Kidney capillary endothelial cell (primary cell): ENCODE data around the gene HAT1.
"Not testable (repeated sequence)": the region's sequence is repeated elsewhere in the genome, so short reads cannot be mapped to it uniquely, and the experiment has no call there.

Source experiments
- DNase-seq: peaks from one replicate; pipeline ENCODE4 v3.0.0-alpha.2; 2018; ENCODE audit warnings: low spot score

Gene HAT1

DNA sequence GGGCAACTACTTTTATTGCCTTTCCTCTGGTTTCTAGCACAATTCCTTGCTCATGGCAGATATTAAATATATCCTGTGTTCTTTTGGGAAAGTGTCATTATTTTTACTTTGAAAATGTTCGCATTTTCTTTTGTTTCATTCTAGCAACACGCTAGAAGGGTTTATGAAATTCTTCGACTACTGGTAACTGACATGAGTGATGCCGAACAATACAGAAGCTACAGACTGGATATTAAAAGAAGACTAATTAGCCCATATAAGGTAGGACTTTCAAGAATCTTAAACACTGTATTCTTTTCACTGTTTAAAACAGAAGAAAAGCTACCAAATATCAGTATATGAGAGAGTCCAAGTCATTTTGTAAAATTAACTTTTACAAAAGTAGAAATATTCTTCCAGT, 56.8 kb downstream of the HAT1 start:
- DNase-seq = no peak

DNA sequence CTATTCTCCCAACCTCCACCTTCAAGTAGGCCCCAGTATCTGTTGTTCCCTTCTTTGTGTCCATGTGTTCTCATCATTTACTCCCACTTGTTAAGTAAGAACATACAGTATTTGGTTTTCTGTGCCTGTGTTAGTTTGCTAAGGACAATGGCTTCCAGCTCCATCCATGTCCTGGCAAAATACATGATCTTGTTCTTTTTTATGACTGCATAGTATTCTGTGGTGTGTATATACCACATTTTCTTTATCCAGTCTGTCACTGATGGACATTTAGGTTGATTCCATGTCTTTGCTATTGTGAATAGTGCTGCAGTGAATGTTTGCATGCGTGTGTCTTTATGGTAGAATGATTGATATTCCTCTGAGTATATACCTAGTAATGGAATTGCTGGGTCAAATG, 61.7 kb downstream of the HAT1 start:
- not testable (repeated sequence) for DNase-seq

DNA sequence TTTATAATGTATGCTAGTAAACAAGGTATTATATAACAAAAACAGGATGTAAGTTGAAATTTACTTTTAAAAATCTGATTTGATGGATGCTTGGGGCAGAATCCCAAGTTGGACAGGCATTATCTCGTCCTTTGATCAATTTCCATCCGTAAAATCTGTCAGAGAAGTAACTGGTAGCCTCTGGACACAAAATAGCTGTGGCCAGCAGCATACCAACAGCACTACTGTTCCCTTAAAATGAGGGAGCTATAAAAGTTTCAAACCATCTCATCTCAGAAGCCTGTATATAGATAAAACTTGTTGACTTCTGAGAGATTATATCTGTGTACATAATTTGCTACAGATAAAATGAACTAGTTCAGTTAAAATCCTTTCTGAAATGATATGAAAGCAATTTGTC, 62.8 kb downstream of the HAT1 start:
- DNase-seq = no peak

DNA sequence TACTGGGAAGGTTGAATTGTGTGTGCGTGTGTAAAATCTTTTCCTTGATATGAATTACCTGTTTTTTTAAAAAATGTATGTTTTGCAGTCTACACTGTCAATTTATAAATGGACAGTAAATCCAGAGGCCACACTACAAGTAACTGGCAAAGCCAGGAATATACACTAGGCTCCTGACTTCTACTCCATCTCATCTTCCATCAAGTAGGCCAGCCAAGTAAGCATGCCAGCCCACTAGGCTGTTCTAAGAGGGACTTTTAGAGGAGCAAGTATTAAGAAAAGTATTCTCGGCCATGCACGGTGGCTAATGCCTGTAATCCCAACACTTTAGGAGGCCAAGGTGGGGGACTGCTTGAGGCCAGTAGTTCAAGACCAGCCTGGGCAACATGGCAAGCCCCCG, 64.5 kb downstream of the HAT1 start:
- DNase-seq = no peak

DNA sequence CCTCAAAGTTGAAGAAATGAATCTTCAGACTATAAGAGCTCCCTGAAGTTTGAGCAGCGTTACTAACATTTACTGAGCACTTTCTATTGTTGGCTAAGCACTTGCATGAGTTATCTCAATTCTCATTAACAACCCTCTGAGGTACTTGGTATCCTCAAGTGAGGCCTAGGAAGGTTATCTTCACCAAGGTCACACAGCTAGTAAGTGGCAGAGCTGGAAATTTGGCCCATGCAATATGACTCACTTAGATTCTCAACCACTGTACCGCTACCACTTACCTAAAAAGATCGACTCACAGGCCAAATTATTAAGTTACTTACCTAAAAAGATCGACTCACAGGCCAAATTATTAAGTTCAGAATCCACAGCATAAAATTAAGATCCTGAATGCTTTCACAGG, 68.8 kb downstream of the HAT1 start:
- DNase-seq = no peak

DNA sequence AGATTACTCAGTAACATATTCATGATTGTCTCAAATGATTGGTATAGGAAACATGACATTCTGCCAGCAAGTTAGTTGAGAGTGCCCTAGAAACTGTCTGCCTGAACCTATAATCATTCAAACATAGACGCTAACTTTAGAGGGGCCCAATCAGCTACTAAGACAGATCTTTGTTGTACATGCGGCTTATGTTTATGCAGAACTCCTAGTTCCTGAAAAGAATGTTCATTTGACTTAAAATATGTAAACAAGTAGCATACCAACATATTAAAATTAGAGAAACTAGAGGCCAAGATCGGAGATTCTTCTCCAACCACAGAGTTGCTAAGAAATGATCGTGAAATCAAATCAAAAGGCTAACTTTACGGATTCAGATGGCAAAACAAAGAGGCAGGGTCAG, 73.3 kb downstream of the HAT1 start:
- no peak for DNase-seq

DNA sequence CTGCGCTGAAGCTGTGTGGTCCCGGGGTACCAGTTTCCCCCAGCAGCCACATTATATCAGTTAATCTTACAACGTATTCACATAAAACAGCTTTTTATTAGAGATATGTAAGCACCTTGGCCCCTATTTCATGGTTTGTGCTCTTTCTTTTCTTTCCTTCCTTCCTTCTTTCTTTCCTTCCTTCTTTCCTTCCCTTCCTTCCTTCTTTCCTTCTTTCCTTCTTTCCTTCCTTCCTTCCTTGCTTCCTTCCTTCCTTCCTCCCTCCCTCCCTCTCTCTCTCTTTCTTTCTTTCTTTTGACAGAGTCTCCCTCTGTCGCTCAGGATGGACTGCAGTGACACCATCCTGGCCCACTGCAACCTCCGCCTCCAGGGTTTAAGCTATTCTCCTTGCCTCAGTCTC, 73.8 kb downstream of the HAT1 start:
- DNase-seq = no peak

DNA sequence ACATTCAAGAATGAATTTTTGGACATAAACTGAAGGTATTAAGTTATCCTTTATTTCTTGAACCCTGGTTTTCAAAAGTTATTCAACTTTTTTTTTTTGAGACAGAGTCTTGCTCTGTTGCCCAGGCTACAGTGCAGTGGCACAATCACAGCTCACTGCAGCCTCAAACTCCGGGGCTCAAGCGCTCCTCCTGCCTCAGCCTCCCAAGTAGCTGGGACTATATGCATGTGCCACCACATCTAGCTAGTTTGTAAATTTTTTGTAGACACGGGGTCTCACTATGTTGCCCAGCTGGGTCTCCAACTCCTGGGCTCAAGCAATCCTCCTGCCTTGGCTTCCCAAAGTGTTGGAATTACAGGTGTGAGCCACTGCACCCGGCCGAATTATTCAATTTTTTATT, 74.8 kb downstream of the HAT1 start:
- DNase-seq = not testable (repeated sequence)

DNA sequence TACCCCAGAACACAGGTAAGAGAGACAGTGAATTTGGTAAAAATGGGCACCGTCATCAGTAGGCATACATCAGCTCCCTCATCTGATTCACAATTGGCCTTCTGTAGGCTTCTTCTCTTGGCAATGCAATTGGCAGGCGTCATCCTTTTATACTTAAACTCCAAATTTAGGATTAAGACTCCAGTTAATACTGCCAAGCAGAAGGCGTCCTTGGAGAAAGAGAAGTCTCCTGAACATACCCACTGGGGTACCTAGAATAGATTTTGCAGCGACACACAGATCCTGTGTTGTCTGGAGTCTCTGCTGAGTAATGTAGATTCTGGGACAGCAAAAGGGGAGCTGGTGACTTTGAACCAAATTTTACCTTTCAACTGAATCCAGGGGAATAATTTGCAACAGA, 76.9 kb downstream of the HAT1 start:
- no peak for DNase-seq

DNA sequence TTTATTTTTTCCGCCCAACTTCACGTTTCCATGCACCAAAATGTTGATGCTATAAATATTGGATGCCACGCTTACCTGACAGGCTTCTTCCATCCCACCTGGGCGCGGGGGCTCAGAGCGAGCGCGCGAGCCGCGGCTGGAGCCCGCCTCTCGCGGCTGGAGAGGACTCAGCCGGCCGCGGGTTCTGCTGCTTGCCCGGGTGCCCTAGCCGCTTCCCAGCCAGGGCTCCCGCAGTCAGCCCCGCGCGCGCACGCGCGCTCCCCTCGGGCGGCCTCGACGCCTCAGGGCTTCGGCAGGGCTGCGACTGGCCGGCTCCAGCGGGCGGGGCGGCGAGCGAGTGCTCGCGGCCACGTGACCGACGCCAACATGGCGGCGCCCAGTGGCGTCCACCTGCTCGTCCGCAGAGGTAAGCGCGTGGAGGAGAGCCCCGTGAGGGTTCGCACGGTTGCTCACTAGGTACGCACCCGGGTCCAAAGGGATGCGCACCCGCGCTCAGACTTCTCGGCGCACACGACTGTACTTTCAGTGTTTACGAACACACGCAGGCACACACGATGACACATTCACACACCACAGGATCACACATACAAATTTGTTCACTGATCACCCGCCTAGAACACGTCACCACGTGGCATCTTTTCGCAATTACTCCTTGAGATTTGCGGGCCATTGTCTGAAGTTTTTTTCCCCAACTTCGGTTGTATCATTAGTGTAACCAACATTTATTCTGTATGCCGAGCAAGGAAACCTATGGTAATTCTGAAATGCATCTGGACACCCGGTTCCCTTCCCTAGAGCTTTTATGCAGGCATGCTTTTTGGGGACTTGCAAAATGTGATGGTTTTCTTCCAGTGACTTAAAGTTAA, 77.6 kb downstream of the HAT1 start, which contains the start of gene METAP1D:
TSS of gene METAP1D (plus strand) at position 350 of the 866 bp plus-strand sequence. CDS start at position 367, 17 bp downstream.
- peak; percentile 81 for DNase-seq

DNA sequence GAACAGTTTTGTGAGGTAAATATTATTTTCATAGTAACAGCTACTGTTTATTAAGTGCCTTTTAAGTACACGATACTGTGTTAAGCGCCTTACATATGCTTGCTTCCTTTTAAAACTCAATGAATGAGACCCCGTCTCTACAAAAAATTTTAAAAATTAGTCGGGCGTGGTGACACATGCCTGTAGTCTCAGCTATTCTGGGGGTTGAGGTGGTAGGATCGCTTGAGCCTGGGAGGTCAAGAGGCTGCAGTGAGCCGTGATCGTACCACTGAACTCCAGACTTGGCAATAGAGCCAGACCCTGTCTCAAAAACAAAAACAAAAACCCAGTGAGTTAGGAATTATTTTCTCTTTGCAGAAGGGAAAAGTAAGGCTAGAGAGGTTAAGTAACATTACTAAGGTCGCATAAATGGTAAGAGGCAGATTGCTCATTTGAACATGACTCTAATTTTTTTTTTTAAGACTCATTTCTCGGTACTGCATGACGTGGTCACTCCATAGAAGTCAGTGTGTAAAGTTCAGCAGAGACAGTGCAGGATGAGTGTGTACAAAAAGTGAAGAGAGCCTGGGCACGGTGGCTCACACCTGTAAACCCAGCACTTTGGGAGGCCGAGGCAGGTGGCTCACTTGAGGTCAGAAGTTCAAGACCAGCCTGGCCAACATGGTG, 78.6 kb downstream of the HAT1 start:
- DNase-seq = no peak

DNA sequence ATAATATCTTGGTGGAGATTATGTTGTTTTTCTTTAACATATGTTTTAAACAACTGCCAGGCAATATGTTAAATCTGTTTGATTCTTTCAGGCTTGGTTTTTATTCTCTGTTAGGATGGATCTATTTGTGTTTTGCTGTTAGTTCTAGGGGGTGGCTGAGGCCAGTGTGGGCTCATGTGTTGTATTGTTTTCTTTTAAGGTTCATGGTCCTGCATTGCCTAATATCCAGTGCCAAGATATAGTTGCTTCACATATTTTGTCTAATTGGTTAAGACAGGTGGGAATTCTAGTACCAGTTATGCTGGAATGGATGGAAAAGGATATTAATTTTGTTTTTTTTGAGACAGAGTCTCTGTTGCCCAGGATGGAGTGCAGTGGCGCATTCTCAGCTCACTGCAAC, 85.1 kb downstream of the HAT1 start:
- DNase-seq = no peak

DNA sequence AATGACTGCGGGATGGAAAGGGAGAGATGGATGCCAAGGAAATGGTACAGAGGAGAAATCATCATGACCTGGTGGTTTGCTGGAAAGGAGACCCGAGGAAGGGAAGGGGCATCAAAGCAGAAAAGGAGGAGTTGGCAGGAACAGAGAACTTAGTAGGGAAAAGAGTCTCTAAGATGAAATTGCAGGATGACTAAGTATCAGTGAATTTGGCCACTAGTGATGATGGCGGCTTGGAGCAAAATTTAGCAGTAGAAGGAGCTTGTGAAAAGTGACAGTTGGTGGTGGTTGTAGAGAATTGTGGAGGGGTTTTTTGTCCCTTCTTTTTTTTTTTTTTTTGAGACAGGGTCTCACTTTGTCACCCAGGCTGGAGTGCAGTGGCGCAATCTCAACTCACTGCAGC, 87.6 kb downstream of the HAT1 start:
- DNase-seq = no peak

DNA sequence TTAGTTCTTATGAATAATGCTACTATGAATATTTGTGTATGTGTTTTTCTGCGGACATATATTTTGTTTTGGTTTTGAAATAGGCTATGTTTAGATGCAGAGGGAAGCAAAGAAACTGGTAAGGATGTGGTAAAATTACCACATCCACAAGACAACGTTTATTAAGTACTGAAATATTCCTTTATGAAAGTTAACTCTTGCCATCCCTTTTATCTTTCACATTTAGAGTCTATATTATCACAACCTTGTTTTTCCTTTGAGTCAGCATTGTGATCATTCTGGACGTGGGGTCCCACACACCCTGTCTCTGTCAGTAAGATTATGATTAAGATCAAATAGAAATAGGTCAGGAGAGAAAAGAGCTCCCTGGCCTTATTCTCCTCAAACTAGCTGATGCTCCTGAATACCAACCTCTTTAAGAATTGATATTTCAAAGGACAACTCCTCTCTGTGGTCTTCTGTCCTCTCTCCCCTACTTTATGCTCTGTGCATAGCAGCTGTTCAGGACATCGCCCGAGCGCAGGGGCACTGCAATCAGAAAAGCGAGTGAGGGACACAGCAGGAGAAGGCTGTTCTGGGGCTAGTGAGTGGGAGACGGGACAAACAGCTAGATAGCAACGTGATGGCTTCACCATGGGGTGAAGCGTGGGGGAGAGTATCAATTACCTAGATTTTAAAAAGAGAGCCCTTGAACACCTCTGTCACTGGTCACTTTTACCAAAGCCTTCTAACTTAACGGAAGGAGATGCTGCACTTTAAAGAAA, 89.7 kb downstream of the HAT1 start:
- DNase-seq = no peak

DNA sequence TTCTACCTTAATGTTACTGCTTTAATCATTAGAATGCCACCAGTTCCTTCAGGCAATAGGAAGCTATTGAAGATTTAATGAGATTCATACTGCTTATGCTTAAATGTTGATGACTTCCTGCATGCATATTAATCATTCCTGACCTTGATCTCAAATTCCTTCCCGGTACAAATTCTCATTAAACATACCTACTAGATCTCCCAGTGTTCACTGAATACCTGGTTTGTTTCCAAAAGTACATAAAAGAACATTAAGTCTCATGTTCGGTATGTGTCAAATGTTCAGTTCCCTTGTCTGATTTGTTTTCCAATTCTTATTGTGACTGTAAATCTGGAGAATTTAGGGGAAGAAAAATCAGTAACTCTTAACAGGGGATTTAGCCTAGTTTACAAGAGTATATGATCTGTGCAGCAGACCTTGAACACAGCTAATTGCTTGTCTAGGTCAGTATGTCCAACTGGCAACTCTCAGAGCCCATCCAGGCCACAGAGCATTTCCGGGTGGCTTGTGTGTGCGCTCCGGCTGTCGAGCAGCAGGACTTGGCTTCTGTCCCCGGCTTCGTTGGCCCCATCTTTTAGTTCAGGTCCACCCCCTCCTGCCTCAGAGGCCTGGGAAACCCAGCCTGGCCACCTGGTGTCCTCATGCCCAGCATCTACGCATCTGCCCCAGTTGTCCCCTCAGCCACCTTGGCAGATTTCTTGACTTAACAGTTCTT, 90.6 kb downstream of the HAT1 start:
- no peak for DNase-seq

DNA sequence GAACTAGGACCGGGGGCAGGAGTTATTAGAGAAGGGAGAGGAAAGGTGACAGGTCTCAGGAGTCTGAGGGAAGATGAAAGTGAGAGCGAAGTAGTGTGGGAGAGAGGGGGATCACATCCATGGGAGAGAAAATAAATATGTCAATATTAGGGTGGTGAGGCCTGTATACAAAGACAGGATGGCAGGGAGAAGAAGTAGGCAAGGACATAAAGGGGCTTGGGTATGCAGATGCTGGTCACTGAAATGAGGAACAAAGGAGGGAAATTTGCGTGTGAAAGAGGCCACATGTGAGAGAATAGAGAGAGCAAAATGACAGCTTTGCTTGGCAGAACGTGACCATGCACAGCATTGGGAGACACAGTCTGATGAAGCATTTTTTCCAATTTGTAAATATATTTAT, 91.1 kb downstream of the HAT1 start:
- no peak for DNase-seq

DNA sequence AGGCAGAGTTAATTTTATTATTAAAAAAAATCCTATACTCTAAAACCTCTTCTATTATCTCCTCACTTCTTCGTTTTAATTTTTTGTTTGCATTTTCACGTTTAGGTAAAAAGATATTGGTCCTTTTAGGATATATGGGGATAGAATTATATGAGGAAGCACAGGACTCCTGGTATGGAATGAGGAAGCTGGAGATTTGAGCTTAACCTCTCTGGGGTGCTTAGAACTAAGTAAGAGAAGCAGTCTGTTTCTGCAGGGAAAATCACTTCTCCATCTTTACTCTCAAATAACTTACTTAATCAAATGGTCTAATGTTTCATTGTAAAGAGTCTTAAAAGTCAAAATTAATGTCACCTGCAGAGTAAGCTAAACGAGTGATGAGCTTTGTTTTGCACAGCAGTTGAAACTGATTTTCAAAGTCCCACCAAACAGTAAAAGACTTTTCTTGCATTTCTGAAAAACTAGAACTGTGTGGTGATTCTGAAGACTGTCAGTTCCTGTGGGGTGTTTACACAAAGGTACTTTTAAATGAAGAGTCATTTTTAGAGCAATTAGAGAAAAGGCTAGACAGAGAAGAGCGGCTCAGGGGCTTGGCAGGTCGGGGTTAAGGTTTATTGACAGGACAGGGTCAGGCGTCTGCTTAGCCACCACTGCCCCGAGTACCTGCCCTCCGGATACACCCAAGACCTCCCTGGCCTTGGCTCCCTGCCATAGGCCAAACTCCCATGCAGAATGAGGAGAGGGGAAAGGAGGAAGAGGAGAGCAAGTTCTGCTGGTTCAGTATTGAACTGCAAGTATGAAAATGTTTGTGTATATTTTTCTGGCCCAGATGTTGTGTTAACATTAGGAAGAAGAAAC, 99.0 kb downstream of the HAT1 start:
- DNase-seq = no peak

DNA sequence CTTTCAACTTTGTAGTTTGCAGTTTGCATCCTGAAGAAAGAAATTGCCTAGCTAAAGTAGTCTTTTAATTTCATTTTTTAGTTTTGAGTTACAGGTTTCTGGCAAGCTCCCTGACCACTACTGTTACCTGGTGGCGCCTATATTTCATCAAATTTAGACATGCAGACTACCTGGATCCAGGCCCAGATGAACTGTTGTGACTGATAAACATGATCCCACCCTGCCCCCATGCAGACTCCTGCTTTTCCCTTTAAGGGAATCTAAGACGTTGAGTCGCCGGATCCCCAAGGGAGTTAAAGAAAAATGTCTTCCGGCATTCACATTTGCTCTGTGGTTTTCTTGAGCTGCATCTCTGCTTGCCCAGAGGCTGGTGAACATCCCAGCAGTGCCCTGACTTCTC, 99.7 kb downstream of the HAT1 start:
- peak; percentile 31 for DNase-seq

DNA sequence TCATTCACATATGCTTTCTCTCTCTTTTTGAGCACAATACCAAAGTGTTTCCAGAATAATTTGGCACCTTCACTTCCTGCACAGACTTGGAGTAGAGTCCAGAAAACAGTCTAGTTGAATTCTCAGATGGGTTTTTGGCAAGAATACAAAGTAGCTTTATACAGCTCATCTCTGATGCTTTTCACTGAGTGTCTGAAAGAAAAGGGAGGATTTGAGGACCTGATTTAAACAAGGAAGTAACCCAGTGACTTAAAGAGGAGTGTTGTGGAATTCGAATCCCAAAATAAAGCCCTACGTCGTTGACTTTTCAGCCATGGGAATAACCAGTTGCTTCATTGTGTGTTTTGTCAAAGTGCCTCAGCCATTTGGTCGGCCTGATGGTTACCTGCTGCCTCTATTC, 109.3 kb downstream of the HAT1 start:
- DNase-seq = no peak
